Measurements from ENCODE around the gene MARS1. TPM values are rescaled to one million over a fixed set of nuclear protein-coding genes. Genes with fewer than 3 reads are reported as not detected.

Gene MARS1
- total and polyA plus RNA-seq, 8 donors: 92.5 to 168 (median 110) TPM

DNA sequence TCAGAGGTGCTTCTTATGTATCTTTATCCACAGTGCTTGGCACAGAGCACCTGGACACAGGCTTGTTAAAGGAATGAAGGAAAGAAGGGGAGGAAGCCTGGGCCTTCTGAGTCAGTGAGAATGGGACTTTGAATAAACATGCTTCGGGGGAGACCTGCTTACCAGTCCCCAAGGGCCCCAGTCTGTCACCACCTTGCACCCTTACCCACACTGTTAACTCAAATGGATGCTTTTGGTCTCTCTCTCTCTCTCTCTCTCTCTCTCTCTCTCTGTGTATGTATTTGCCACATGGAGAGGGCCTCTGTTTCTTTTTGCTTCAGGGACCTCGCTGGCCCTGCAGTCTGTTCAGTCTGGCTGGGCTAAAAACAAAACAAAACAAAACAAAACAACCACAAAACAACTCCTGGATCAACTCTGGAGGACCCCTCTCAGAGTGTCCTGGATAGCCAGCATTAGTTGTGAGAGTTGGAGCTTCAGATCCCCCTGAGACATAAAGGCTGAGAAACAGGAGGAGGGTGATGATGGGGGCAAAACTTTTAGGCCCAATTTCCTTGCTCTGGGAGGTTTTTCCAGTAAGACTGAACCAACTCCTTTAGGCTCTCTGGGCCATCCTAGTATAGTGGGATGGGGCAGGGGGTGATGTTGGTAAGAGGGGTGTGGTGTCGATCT lies 63.9 kb downstream of the MARS1 start:
- ATAC-seq: no peak
- TF ChIP-seq, protein P1, sequence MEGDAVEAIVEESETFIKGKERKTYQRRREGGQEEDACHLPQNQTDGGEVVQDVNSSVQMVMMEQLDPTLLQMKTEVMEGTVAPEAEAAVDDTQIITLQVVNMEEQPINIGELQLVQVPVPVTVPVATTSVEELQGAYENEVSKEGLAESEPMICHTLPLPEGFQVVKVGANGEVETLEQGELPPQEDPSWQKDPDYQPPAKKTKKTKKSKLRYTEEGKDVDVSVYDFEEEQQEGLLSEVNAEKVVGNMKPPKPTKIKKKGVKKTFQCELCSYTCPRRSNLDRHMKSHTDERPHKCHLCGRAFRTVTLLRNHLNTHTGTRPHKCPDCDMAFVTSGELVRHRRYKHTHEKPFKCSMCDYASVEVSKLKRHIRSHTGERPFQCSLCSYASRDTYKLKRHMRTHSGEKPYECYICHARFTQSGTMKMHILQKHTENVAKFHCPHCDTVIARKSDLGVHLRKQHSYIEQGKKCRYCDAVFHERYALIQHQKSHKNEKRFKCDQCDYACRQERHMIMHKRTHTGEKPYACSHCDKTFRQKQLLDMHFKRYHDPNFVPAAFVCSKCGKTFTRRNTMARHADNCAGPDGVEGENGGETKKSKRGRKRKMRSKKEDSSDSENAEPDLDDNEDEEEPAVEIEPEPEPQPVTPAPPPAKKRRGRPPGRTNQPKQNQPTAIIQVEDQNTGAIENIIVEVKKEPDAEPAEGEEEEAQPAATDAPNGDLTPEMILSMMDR (IDR thresholded peaks at IDR 0.05): no peak
- H3K4me1 ChIP-seq: peaks cover 4 to 13% of the 10 kb centered on the region in 2 donors
- H3K36me3 ChIP-seq: no peaks in the 10 kb centered on the region
- H3K27ac ChIP-seq: no peak overlapping the region
- intact Hi-C loops (cut with DNase I): no loop called here
- H3K27me3 ChIP-seq: peaks cover 9 to 51% of the 10 kb centered on the region in 2 donors
- H3K4me3 ChIP-seq: no peak overlapping the region
- DNase-seq: no peak
- H3K9me3 ChIP-seq: no peaks in the 10 kb centered on the region

DNA sequence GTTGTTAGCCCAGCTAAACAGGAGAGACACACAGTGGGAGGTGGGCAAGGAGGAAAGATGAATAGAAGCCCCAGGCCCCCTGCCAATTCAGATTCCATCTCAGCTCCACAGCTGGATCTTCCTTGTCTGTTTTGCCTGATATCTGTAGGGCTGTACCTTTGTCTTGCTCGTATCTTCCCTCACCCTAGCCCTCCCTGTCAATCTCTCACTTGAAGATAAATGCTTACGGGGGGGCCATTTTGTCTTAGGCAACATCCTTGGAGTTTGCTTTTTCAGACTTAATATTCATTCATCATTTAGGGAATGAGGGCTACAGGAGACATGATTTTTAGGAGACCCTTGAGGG lies 64.4 kb downstream of the MARS1 start:
- H3K4me1 ChIP-seq: peaks cover 4 to 12% of the 10 kb centered on the region in 2 donors
- no peaks in the 10 kb centered on the region for H3K9me3 ChIP-seq
- peaks cover 9 to 51% of the 10 kb centered on the region in 2 donors for H3K27me3 ChIP-seq
- TF ChIP-seq, protein P1 (IDR thresholded peaks at IDR 0.05): no peak
- intact Hi-C loops (cut with DNase I): no loop called here
- no peak overlapping the region for H3K4me3 ChIP-seq
- no peak for ATAC-seq
- DNase-seq: no peak
- no peaks in the 10 kb centered on the region for H3K36me3 ChIP-seq
- no peak overlapping the region for H3K27ac ChIP-seq

DNA sequence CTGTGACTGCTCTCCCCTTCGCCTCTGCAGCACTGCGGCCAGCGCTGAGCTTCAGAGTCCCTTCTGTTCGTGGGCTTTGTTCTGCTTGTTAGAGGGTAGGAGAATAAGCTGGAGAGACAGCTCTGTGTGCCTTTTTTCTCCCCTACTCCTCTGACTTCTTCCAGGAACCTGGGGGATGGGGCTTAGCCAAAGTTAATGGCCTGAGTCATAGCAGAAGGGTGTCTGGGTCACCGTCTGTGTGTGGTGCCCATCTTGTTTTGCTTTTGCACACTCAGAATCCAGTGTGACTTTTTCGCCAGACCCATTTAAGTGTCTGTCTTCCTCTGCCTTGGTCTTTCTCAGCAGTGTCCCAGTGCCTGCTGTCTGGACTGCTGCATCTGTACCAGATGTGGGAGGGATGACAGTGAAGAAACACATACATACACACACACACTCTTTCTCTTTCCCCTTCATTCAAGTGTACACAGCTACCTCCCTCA lies 65.0 kb downstream of the MARS1 start:
- DNase-seq (no peak), ATAC-seq (peak; percentile 20)
- Histone ChIP-seq H3K27ac (no peak overlapping the region), H3K36me3 (no peaks in the 10 kb centered on the region), H3K27me3 (peaks cover 9 to 51% of the 10 kb centered on the region in 2 donors), H3K9me3 (no peaks in the 10 kb centered on the region), H3K4me1 (peaks cover 4 to 8% of the 10 kb centered on the region in 2 donors), H3K4me3 (no peak overlapping the region)
- intact Hi-C loops (cut with DNase I): no loop called here
- TF ChIP-seq, protein P1 (IDR thresholded peaks at IDR 0.05): no peak

GRCh38 chr12:57553343-57554202 lies 65.7 kb downstream of the MARS1 start:
- Histone ChIP-seq H3K4me1 (peaks cover 4 to 8% of the 10 kb centered on the region in 2 donors), H3K4me3 (no peak overlapping the region), H3K9me3 (no peaks in the 10 kb centered on the region), H3K27ac (no peak overlapping the region), H3K27me3 (peaks cover 9 to 44% of the 10 kb centered on the region in 2 donors), H3K36me3 (no peaks in the 10 kb centered on the region)
- no peak for ATAC-seq
- no peak for DNase-seq
- intact Hi-C loops (cut with DNase I): no loop called here
- TF ChIP-seq, protein P1 (IDR thresholded peaks at IDR 0.05): no peak

- TF ChIP-seq, protein P1 (IDR thresholded peaks at IDR 0.05): no peak
- Histone ChIP-seq H3K4me1 (peaks cover 4 to 8% of the 10 kb centered on the region in 2 donors), H3K27me3 (peaks cover 9 to 36% of the 10 kb centered on the region in 2 donors), H3K9me3 (no peaks in the 10 kb centered on the region), H3K27ac (no peak overlapping the region), H3K4me3 (no peak overlapping the region), H3K36me3 (no peaks in the 10 kb centered on the region)
- DNase-seq (no peak), ATAC-seq (no peak)
- intact Hi-C loops (cut with DNase I): no loop called here
Measured at GRCh38 chr12:57554453-57554852, 66.6 kb downstream of the MARS1 start.

All from left lung (tissue), 10 donors.